Tibial nerve (tissue), 4 donors: Measurements from ENCODE around the gene SCN2B.

Experiments used
- EP300 ChIP-seq, 2 donors: sonication (generic); formaldehyde crosslinking; IDR thresholded peaks; one replicate each; pipeline ENCODE4 v1.6.1; 2017; ENCODE audit warnings: antibody characterized with exemption in 2 of 2, mild to moderate bottlenecking in 1 of 2
- TF ChIP-seq, protein P1 (sequence below), 5 experiments: fragments of 200-600 bp in 3 of 5; fragments of 450-650 bp in 2 of 5; sonication (generic) in 3 of 5; IDR thresholded peaks; one replicate each; pipeline ENCODE4 v1.5.1; 2016 to 2019; ENCODE audit warnings: antibody characterized with exemption in 5 of 5, mild to moderate bottlenecking in 3 of 5, moderate library complexity in 2 of 5

DNA sequence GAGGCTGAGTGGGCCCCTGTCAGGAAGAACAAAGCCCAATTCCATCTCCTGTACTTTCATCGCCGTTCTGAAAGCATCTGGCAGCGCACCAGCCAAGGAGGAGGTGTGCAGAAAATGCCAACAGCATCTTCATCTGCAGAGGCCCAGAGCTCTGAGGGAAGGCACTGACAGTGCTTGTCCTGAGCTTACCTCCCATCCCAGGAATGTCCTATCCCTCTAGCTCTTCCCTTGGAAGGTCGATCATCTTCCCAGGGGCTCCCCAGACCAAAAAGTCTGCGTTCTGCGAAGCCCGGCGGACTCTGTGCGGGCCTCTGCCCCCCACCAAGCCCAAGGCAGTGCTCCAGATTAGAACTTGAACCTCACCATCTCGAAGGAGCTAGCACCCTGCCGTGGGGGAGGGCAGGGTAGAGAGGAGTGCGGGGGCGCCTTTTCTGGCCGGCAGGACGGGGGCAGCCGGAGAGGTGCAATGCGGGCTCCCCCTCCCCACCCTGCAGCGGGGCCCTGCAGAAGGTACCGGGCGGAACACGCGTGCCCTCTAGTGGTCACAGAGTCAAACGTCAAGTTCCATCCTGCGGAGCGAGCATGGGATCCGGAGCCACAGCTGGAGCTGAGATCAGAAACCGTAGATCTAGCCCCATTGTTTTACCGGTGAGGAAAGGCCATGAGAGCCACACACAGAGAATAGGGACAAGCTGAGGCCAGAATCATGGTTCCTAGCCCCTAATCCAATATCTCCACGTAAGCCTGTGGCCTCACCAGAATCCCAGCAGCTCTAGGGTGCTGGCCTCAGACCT lies 5.0 kb downstream of the SCN2B start:
- TF ChIP-seq, protein P1, sequence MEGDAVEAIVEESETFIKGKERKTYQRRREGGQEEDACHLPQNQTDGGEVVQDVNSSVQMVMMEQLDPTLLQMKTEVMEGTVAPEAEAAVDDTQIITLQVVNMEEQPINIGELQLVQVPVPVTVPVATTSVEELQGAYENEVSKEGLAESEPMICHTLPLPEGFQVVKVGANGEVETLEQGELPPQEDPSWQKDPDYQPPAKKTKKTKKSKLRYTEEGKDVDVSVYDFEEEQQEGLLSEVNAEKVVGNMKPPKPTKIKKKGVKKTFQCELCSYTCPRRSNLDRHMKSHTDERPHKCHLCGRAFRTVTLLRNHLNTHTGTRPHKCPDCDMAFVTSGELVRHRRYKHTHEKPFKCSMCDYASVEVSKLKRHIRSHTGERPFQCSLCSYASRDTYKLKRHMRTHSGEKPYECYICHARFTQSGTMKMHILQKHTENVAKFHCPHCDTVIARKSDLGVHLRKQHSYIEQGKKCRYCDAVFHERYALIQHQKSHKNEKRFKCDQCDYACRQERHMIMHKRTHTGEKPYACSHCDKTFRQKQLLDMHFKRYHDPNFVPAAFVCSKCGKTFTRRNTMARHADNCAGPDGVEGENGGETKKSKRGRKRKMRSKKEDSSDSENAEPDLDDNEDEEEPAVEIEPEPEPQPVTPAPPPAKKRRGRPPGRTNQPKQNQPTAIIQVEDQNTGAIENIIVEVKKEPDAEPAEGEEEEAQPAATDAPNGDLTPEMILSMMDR (IDR thresholded peaks at IDR 0.05) = peak; percentile 86 to 91 (median 87)
- TF ChIP-seq EP300 (IDR thresholded peaks at IDR 0.05) = no peak
